H9 (cell line): ENCODE measurements around the gene ECEL1. TPM values are rescaled to one million over a fixed set of nuclear protein-coding genes. Genes with fewer than 3 reads are reported as not detected.
A peak's percentile ranks its signal among the peaks of the same experiment; 100 is the strongest.

Source experiments
- DNase-seq: peaks from one replicate; pipeline ENCODE4 v3.0.0-alpha.2; 2017
- H2AFZ ChIP-seq: one replicate; pipeline ENCODE4 v1.6.1; 2013; ENCODE audit warnings: mild to moderate bottlenecking, low read length, control low read depth, moderate library complexity
- H2AK5ac ChIP-seq: 2 replicates; pipeline ENCODE4 v1.6.1; 2013; ENCODE audit warnings: low read length, control low read depth, mixed read lengths; ENCODE audit not compliant: insufficient read length
- H2BK120ac ChIP-seq: one replicate; pipeline ENCODE4 v1.6.1; 2013; ENCODE audit warnings: low read depth, mild to moderate bottlenecking, low read length, control low read depth, inconsistent platforms; ENCODE audit not compliant: poor library complexity, severe bottlenecking
- H2BK12ac ChIP-seq: 2 replicates; pipeline ENCODE4 v1.6.1; 2013; ENCODE audit warnings: low read length, control low read depth, mixed read lengths, low read depth; ENCODE audit not compliant: insufficient read length
- H2BK15ac ChIP-seq: 2 replicates; pipeline ENCODE4 v1.6.1; 2013; ENCODE audit warnings: low read depth, low read length, control low read depth
- H2BK20ac ChIP-seq: one replicate; pipeline ENCODE4 v1.6.1; 2013; ENCODE audit warnings: low read depth, mild to moderate bottlenecking, low read length, control low read depth, inconsistent platforms; ENCODE audit not compliant: poor library complexity, severe bottlenecking
- H2BK5ac ChIP-seq: 2 replicates; pipeline ENCODE4 v1.6.1; 2013; ENCODE audit warnings: low read length, control low read depth, mixed read lengths; ENCODE audit not compliant: insufficient read length
- H3K14ac ChIP-seq: 2 replicates; pipeline ENCODE4 v1.6.1; 2013; ENCODE audit warnings: low read length, control low read depth; ENCODE audit not compliant: insufficient read depth
- H3K18ac ChIP-seq: 2 replicates; pipeline ENCODE4 v1.6.1; 2013; ENCODE audit warnings: low read depth, mild to moderate bottlenecking, mixed read lengths, low read length, control low read depth; ENCODE audit not compliant: insufficient read length
- H3K23ac ChIP-seq: 2 replicates; pipeline ENCODE4 v1.6.1; 2013; ENCODE audit warnings: low read length, control low read depth, mixed read lengths, low read depth; ENCODE audit not compliant: insufficient read length
- H3K23me2 ChIP-seq: 2 replicates; pipeline ENCODE4 v1.6.1; 2013; ENCODE audit warnings: low read depth, mild to moderate bottlenecking, mixed read lengths, low read length, control low read depth; ENCODE audit not compliant: insufficient read length, poor library complexity, severe bottlenecking
- H3K27ac ChIP-seq: 2 replicates; pipeline ENCODE4 v1.5.1; 2013; ENCODE audit warnings: low read length, control low read depth, mixed read lengths, low read depth; ENCODE audit not compliant: insufficient read length
- H3K27me3 ChIP-seq: 2 replicates; pipeline ENCODE4 v1.6.1; 2013; ENCODE audit warnings: low read length, control low read depth, inconsistent platforms; ENCODE audit not compliant: insufficient read depth
- H3K4ac ChIP-seq: 2 replicates; pipeline ENCODE4 v1.6.1; 2013; ENCODE audit warnings: low read depth, mild to moderate bottlenecking, control low read depth, inconsistent platforms, low read length, moderate library complexity
- H3K4me1 ChIP-seq: 2 replicates; pipeline ENCODE4 v1.6.1; 2013; ENCODE audit warnings: low read length, control low read depth, inconsistent platforms; ENCODE audit not compliant: insufficient read depth
- H3K4me2 ChIP-seq: 2 replicates; pipeline ENCODE4 v1.6.1; 2013; ENCODE audit warnings: low read length, control low read depth, mixed read lengths; ENCODE audit not compliant: insufficient read length, insufficient read depth
- H3K56ac ChIP-seq: 2 replicates; pipeline ENCODE4 v1.6.1; 2013; ENCODE audit warnings: low read depth, mild to moderate bottlenecking, mixed read lengths, low read length, control low read depth; ENCODE audit not compliant: insufficient read length
- H3K79me1 ChIP-seq: 2 replicates; pipeline ENCODE4 v1.6.1; 2013; ENCODE audit warnings: low read depth, mild to moderate bottlenecking, moderate library complexity, low read length, control low read depth, inconsistent platforms; ENCODE audit not compliant: insufficient read depth, poor library complexity, severe bottlenecking
- H3K79me2 ChIP-seq: 2 replicates; pipeline ENCODE4 v1.6.1; 2013; ENCODE audit warnings: low read length, control low read depth, inconsistent platforms; ENCODE audit not compliant: insufficient read depth
- H3K9ac ChIP-seq: 2 replicates; pipeline ENCODE4 v1.6.1; 2013; ENCODE audit warnings: low read length, control low read depth, mixed read lengths; ENCODE audit not compliant: insufficient read length; ENCODE audit errors: extremely low read depth
- H3K9me3 ChIP-seq: one replicate; pipeline ENCODE4 v1.6.1; 2013; ENCODE audit warnings: low read depth, low read length, inconsistent platforms; ENCODE audit not compliant: control insufficient read depth
- H3T11ph ChIP-seq: one replicate; pipeline ENCODE4 v1.6.1; 2013; ENCODE audit warnings: mild to moderate bottlenecking, low read length, control low read depth, inconsistent platforms
- H4K20me1 ChIP-seq: one replicate; pipeline ENCODE4 v1.6.1; 2013; ENCODE audit not compliant: control insufficient read depth, insufficient read length, insufficient read depth
- H4K5ac ChIP-seq: 2 replicates; pipeline ENCODE4 v1.6.1; 2013; ENCODE audit warnings: low read depth, mild to moderate bottlenecking, mixed read lengths, low read length, control low read depth; ENCODE audit not compliant: insufficient read length
- H4K8ac ChIP-seq: replicated peaks from 2 replicates; pipeline ENCODE4 v1.6.1; 2013; ENCODE audit warnings: low read length, control low read depth, mixed read lengths, low read depth; ENCODE audit not compliant: insufficient read length
- H4K91ac ChIP-seq: 2 replicates; pipeline ENCODE4 v1.6.1; 2013; ENCODE audit warnings: low read depth, mild to moderate bottlenecking, moderate library complexity, mixed read lengths, low read length, control low read depth; ENCODE audit not compliant: insufficient read length
- H3K27ac Mint-ChIP-seq, 3 experiments: 2 replicates in 2 of 3; 3 replicates in 1 of 3; pipeline ENCODE4 v1.8.0; 2020 to 2021; ENCODE audit warnings: mixed read lengths in 3 of 3, mild to moderate bottlenecking in 1 of 3, moderate library complexity in 1 of 3
- H3K27me3 Mint-ChIP-seq: 2 replicates; pipeline ENCODE4 v1.8.0; 2021; ENCODE audit warnings: low read depth, mild to moderate bottlenecking, moderate library complexity, mixed read lengths
- H3K36me3 Mint-ChIP-seq, 3 experiments: 2 replicates in 2 of 3; 3 replicates in 1 of 3; pipeline ENCODE4 v1.8.0; 2020 to 2021; ENCODE audit warnings: low read depth in 3 of 3, mixed read lengths in 3 of 3; ENCODE audit not compliant: insufficient read depth in 1 of 3
- H3K4me1 Mint-ChIP-seq, 2 experiments: 2 replicates each; pipeline ENCODE4 v1.8.0; 2020; ENCODE audit warnings: mixed read lengths in 2 of 2
- H3K4me3 Mint-ChIP-seq, 2 experiments: 2 replicates in 1 of 2; 3 replicates in 1 of 2; pipeline ENCODE4 v1.8.0; 2020 to 2021; ENCODE audit warnings: mild to moderate bottlenecking in 2 of 2, mixed read lengths in 2 of 2, moderate library complexity in 1 of 2
- H3K9me3 Mint-ChIP-seq, 2 experiments: 2 replicates in 1 of 2; 3 replicates in 1 of 2; pipeline ENCODE4 v1.8.0; 2020; ENCODE audit warnings: mild to moderate bottlenecking in 2 of 2, mixed read lengths in 2 of 2, moderate library complexity in 1 of 2
- WGBS: extraction: QIAGEN DNeasy Blood & Tissue Kit; methylation state at CpG from one replicate; pipeline ENCODE4 v1.1.7; 2013; ENCODE audit warnings: missing lambda C conversion rate, low lambda C conversion rate, mixed read lengths; ENCODE audit not compliant: insufficient read length; ENCODE audit errors: extremely low coverage; 5-methylcytosine and 5-hydroxymethylcytosine counted together
- total RNA-seq: library from RNA; stranded (reverse); gene quantifications from 2 replicates; pipeline ENCODE4 v1.2.1, GENCODE V29; 2021
- TF ChIP-seq, protein P1 (sequence below): fragments of 200-600 bp; sonication (generic); conservative IDR thresholded peaks from 3 replicates; pipeline ENCODE4 v1.8.0; 2021; ENCODE audit warnings: antibody characterized with exemption, mild to moderate bottlenecking

The ECEL1 gene
- total RNA-seq, 1 experiment from 2014 or later, result 8.4 TPM

DNA sequence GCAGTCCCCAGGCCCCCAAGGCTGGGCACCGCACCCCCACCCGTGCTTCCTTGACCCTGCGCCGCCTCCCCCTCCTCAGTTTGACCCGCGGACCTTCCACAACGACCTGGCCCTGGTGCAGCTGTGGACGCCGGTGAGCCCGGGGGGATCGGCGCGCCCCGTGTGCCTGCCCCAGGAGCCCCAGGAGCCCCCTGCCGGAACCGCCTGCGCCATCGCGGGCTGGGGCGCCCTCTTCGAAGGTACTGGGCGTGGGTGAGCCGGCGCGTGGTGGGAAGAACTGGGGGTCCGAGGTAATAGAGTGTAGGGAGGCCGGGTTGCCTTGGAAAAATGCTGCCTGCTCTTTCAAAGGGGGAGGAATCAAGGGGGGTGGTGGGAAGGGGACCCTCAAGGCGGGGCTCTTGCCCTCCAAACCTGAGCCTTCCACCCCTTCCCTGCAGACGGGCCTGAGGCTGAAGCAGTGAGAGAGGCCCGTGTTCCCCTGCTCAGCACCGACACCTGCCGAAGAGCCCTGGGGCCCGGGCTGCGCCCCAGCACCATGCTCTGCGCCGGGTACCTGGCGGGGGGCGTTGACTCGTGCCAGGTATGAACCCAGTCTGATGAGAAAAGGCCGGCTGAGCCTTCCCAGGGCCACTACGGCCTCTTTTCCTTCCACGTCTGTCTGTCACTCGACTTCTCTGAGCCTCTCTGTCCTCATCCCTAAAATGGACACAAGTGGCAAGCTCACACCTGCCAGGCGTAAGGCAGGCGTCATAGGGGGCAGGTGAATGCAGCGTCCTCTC, 35.2 kb upstream of the ECEL1 start:
- H3K27me3 ChIP-seq, result peaks cover 15% of the 10 kb centered on the region

More for the DNA sequence above, 35.2 kb upstream of the ECEL1 start:
- no peak overlapping the region for H2BK12ac ChIP-seq
- no CpG with 5 or more reads among the region's 46 CpGs for WGBS
- H2AK5ac ChIP-seq, result no peak overlapping the region
- H3K23me2 ChIP-seq, result peaks cover 14% of the 10 kb centered on the region
- no peak overlapping the region for H2BK20ac ChIP-seq
- peaks cover 76% of the 10 kb centered on the region for H3K27me3 Mint-ChIP-seq
- H3K79me2 ChIP-seq, result no peaks in the 10 kb centered on the region
- H3K4ac ChIP-seq, result no peak overlapping the region
- H3K23ac ChIP-seq, result no peak overlapping the region
- no peak overlapping the region for H2BK15ac ChIP-seq
- H4K20me1 ChIP-seq, result no peaks in the 10 kb centered on the region
- H2BK5ac ChIP-seq, result no peak overlapping the region
- no peak for DNase-seq
- peak overlapping the region; percentile 42 for H3K4me2 ChIP-seq
- H2AFZ ChIP-seq, result no peak overlapping the region
- peaks cover 9 to 26% of the 10 kb centered on the region in 2 experiments for H3K4me1 Mint-ChIP-seq
- H3K56ac ChIP-seq, result no peak overlapping the region
- no peak overlapping the region for H3T11ph ChIP-seq
- H3K9me3 ChIP-seq, result no peaks in the 10 kb centered on the region
- no peaks in the 10 kb centered on the region for H3K79me1 ChIP-seq
- peak overlapping the region; percentile 9 to 72; a peak in 4 of 5 replicates for H3K4me3 Mint-ChIP-seq
- H3K36me3 Mint-ChIP-seq, result peaks cover 0 to 1% (median 0%) of the 10 kb centered on the region in 3 experiments; a peak in 1 of 7 replicates
- TF ChIP-seq, protein P1, sequence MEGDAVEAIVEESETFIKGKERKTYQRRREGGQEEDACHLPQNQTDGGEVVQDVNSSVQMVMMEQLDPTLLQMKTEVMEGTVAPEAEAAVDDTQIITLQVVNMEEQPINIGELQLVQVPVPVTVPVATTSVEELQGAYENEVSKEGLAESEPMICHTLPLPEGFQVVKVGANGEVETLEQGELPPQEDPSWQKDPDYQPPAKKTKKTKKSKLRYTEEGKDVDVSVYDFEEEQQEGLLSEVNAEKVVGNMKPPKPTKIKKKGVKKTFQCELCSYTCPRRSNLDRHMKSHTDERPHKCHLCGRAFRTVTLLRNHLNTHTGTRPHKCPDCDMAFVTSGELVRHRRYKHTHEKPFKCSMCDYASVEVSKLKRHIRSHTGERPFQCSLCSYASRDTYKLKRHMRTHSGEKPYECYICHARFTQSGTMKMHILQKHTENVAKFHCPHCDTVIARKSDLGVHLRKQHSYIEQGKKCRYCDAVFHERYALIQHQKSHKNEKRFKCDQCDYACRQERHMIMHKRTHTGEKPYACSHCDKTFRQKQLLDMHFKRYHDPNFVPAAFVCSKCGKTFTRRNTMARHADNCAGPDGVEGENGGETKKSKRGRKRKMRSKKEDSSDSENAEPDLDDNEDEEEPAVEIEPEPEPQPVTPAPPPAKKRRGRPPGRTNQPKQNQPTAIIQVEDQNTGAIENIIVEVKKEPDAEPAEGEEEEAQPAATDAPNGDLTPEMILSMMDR, result no peak
- H3K4me1 ChIP-seq, result no peaks in the 10 kb centered on the region
- no peak overlapping the region for H3K27ac ChIP-seq
- H3K14ac ChIP-seq, result no peak overlapping the region; the same call in 1 of the 2 replicates
- no peak overlapping the region for H3K27ac Mint-ChIP-seq
- no peak overlapping the region for H4K5ac ChIP-seq
- no peak overlapping the region for H2BK120ac ChIP-seq
- no peak overlapping the region for H3K18ac ChIP-seq
- H4K91ac ChIP-seq, result no peak overlapping the region
- no peaks in the 10 kb centered on the region for H3K9me3 Mint-ChIP-seq
- H4K8ac ChIP-seq, result no peak overlapping the region
- H3K9ac ChIP-seq, result no peak overlapping the region
